AG09309 (cell line): Measurements from ENCODE around the gene C2CD3.

Experiments used
- DNase-seq: peaks from one replicate; pipeline ENCODE4 v3.0.0-alpha.2; 2010; ENCODE audit warnings: low read depth
- H3K4me3 ChIP-seq: 2 replicates; pipeline ENCODE4 v1.5.1; 2011; ENCODE audit warnings: mild to moderate bottlenecking, low read depth, low read length, moderate library complexity; ENCODE audit not compliant: control insufficient read depth
- TF ChIP-seq, protein P1 (sequence below): IDR thresholded peaks from 2 replicates; pipeline ENCODE4 v1.5.1; 2011; ENCODE audit warnings: mild to moderate bottlenecking, low read depth, low read length, inconsistent platforms; ENCODE audit not compliant: insufficient read depth, control insufficient read depth; ENCODE audit errors: missing control alignments

The C2CD3 gene

DNA sequence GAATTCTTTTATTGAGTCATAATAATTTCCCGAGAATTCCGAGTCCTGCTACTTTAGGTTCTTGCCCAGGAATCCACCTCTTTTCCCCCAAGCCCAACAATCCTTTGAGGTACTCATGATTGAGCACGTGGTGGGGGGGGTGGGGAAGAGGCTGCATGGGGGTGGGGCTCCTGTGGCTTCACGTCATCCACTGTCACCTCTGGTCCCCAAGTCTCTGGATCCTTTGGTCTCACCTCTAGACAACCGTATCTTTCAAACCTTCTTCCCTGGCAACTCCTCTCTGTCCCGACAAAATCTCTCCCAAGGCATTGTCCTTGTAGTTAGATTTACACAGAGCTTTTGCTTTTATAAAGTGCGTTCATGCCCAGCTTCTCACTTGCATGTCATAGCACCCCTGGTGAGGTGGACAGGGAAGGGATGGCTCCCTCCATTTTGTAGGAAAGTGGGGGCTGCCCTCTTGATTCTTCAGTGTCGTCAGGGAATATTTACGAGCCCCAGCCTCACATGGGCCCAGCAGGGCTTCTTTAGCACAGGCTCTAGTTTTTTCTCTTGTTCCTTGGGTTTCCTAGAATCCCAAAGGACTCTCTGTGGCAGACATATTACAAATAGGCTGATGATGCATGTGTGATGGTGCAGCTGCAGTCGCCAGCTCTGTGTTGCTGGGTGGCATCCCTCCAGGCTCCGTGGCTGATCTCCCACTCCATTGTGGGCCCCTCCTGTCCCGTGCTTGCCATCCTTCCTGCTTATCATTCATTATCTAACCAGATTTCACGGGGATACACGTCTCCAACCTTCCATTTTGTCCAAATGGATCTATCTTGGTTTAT is 170.3 kb downstream of the C2CD3 start:
- no peak for DNase-seq
- TF ChIP-seq, protein P1, sequence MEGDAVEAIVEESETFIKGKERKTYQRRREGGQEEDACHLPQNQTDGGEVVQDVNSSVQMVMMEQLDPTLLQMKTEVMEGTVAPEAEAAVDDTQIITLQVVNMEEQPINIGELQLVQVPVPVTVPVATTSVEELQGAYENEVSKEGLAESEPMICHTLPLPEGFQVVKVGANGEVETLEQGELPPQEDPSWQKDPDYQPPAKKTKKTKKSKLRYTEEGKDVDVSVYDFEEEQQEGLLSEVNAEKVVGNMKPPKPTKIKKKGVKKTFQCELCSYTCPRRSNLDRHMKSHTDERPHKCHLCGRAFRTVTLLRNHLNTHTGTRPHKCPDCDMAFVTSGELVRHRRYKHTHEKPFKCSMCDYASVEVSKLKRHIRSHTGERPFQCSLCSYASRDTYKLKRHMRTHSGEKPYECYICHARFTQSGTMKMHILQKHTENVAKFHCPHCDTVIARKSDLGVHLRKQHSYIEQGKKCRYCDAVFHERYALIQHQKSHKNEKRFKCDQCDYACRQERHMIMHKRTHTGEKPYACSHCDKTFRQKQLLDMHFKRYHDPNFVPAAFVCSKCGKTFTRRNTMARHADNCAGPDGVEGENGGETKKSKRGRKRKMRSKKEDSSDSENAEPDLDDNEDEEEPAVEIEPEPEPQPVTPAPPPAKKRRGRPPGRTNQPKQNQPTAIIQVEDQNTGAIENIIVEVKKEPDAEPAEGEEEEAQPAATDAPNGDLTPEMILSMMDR, result no peak
- no peak overlapping the region for H3K4me3 ChIP-seq

DNA sequence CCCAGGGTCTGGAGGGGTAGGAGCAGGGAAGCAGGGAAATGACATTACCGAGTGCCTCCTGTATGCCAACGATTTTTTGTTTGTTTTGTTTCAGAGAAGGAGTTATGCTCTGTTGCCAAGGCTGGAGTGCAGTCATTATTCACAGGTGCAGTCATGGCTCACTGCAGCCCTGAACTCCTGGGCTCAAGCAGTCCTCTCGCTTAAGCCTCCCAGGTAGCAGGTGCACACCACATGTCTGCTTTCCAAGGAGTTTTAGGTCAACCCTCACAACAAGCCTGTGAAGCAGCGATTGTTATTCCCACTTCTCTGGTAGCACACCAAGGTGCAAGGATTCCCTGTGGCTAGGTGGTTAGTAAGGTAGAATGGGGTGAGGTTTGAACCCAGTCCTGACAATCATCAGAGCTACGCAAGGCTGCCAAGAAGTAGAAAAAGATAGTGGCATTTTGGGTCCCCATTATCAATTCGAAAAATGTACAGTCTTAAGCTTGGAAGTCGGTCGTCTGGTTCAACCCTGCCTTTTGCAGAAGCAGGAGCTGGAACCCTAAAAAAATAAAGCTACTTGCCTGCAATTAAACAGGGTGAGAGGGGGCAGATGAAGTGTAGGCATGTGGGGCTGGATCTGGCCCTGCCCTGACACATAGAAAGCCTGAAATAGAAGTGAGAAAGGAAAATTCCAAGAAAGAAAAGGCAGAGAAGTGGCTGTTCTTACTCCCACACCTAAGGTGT is 171.1 kb downstream of the C2CD3 start:
- TF ChIP-seq, protein P1, result no peak
- H3K4me3 ChIP-seq, result no peak overlapping the region
- no peak for DNase-seq

DNA sequence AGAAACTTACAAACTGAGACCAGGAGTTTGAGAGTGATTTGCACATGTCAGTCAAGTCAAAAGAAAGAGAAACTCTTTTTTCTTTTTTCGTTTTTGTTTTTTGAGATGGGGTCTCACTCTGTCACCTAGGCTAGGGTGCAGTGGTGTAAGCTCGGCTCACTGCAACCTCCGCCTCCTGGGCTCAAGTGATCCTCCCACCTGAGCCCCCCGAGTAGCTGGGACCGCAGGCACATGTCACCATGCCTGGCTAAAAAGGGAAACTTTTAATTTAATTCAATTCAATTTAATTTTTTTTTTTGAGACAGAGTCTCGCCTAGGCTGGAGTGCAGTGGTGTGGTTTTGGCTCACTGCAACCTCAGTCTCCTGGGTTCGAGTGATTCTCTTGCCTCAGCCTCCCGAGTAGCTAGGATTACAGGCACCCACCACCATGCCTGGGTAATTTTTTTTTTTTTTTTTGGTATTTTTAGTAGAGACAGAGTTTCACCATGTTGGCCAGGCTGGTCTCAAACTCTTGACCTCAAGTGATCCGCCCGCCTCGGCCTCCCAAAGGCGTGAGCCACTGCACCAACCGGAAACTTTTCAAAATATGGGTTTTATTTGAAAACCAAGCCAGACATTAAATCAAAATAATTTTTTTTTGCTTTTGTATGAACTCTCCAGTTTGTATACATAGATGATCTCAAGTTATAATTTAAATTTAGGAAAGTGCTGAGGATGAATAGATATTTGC is 171.8 kb downstream of the C2CD3 start:
- DNase-seq, result no peak
- H3K4me3 ChIP-seq, result no peak overlapping the region
- TF ChIP-seq, protein P1, result no peak

DNA sequence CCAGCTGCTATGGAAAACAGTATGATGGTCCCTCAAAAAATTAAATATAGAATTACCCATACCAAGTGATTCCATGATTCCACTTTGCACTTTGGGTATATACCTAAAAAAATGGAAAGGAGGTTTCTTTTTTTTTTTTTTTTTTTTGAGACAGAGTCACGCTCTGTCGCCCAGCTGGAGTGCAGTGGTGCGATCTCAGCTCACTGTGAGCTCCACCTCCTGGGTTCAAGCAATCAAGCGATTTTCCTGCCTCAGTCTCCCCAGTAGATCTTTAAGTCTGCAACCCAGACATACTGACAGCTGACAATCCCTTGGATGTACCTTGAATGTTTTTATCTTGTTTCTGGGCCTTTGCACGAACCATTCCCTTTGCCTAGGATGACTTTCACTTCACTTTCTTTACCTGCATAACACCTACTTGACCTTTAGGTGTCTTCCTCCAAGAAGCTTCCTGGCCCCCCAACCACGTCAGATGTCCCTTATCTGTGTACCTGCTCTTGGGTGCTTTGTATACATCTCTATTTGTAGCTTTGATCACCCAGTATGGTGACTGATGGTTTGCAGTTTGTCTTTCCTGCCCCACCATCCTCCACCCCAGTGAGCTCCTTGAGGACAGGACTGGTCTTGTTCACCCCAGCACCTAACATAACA is 173.6 kb downstream of the C2CD3 start:
- DNase-seq, result no peak
- TF ChIP-seq, protein P1, result no peak
- H3K4me3 ChIP-seq, result no peak overlapping the region

DNA sequence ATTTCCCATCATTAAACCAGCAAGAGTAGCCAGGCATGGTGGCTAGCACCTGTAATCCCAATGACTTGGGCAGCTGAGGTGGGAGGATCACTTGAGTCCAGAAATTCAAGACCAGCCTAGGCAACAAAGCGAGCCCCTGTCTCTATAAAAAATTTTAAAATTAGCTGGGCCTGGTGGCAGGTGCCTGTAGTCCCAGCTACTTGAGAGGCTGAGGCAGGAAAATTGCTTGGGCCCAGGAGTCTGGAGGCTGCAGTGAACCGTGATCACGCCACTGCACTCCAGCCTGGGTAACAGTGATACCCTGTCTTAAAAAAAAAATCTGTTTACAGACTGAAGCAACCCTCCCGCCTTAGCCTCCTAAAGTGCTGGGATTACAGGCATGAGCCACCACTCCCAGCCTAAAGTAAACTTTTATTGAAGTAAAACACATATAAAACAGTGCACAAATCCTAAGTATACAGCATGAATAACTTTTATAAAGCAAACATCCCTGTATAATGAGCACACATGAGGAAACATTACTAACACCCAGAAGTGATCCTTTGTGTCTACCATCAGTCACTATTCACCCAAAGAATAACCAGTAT is 174.5 kb downstream of the C2CD3 start:
- DNase-seq, result no peak
- no peak overlapping the region for H3K4me3 ChIP-seq
- TF ChIP-seq, protein P1, result no peak

DNA sequence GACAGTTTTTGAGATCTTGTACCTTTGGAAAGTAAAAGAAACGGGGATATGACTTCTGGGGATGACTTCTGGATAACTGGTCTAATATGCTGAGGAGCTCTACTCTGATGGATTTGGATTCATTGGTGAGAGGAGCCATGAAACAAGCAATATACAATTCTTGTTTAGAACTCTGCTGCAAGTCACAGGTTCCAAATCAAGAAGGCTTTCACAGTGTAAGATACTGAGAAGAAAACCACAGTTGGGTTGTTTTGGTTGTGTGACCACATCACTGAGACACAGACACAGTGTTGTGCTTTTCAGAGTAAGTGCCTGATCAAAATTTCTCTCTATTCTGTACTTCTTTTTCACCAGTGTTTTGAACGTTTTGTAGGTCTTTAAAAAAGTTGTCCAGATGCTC is 175.1 kb downstream of the C2CD3 start:
- H3K4me3 ChIP-seq, result no peak overlapping the region
- no peak for DNase-seq
- TF ChIP-seq, protein P1, result no peak
